Activated T-helper 17 cell treated with anti-CD3 and anti-CD28 coated beads, Interleukin-2, amount 50 U/mL, for 72 hours (primary cell): ENCODE data around the gene KIF1C. TPM values are rescaled to one million over a fixed set of nuclear protein-coding genes. Genes with fewer than 3 reads are reported as not detected.

Source experiments
- ATAC-seq: fragments of 150-1000 bp; cut with Tn5 transposase; replicated peaks from 2 replicates; pipeline ENCODE4 v1.10.0; 2021; ENCODE audit warnings: mild to moderate bottlenecking, moderate library complexity
- H3K27ac Mint-ChIP-seq: one replicate; pipeline ENCODE4 v1.8.0; 2022; ENCODE audit warnings: mixed read lengths
- H3K27me3 Mint-ChIP-seq: one replicate; pipeline ENCODE4 v1.8.0; 2022; ENCODE audit warnings: mixed read lengths
- H3K36me3 Mint-ChIP-seq: one replicate; pipeline ENCODE4 v1.8.0; 2022; ENCODE audit warnings: low read depth, mild to moderate bottlenecking, mixed read lengths
- H3K4me1 Mint-ChIP-seq: one replicate; pipeline ENCODE4 v1.8.0; 2022; ENCODE audit warnings: mixed read lengths
- H3K4me3 Mint-ChIP-seq: one replicate; pipeline ENCODE4 v1.8.0; 2022; ENCODE audit warnings: mild to moderate bottlenecking, mixed read lengths
- H3K9me3 Mint-ChIP-seq: one replicate; pipeline ENCODE4 v1.8.0; 2022; ENCODE audit warnings: mixed read lengths
- total RNA-seq, 2 donors: library from RNA; stranded (reverse); gene quantifications; one replicate each; pipeline ENCODE4 v1.2.3, GENCODE V29; 2022

Gene KIF1C
- total RNA-seq, 2 donors from 2014 or later = 47.4 to 54.4 TPM

DNA sequence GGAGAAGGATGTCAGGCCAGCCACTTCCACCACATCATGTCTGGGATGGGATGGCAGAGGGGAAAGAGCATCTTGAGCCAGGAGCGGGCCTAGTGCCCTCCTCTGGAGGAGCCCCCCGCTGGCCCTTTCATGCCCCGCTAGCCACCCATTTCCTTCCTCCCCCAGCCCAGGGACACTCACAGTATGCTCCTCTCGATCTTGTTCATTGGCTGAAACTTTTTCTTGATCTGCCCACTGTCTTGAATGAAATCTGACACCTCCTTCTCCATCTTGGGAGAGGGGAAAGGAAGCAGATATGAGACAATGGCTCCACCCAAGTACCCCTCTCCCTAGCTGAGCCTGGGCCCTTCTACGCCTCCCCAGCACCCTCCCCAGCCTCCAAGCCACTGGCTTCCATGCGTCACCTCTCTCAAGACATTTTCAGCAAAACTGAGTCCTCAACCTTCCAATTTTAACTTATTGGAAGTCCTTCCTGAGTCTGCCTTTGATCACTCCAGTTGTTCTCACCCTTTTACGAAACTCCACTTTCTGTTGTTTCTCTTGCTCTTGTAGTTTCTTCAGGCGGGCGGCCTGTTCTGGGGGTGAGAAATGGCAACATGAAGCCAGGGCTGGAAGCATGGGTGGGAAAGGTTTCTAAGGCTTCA is 37.3 kb upstream of the KIF1C start:
- H3K4me1 Mint-ChIP-seq = peaks cover 18% of the 10 kb centered on the region
- peaks cover 34% of the 10 kb centered on the region for H3K36me3 Mint-ChIP-seq
- no peaks in the 10 kb centered on the region for H3K9me3 Mint-ChIP-seq
- H3K27ac Mint-ChIP-seq = peak overlapping the region; percentile 25
- no peak for ATAC-seq
- H3K27me3 Mint-ChIP-seq = no peaks in the 10 kb centered on the region
- H3K4me3 Mint-ChIP-seq = no peak overlapping the region

DNA sequence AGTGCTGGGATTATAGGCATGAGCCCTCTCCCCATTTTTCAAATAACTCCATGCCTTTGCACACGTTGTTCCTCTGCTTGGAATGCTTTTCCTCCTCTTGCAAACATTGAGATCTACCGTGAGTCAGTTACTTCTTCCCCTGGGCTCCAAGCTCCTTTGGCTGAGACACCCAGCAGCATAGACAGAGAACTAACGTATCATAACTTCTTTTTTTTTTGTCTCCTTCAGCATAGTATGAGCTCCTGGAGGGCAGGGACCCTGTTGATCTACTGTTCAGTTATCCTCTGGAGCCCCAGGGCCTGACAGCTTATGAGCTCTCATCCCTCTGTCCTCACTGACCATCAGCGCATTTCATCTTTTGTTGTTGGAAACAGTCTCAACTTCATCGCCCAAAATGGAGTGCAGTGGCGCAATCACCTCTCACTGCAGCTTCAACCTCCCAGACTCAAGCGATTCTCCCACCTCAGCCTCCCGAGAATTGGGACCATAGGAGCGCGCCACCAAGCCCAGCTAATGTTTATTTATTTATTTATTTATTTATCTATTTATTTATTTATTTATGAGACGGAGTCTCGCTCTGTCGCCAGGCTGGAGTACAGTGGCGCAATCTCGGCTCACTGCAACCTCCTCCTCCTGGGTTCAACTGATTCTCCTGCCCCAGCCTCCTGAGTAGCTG is 32.3 kb upstream of the KIF1C start:
- peak overlapping the region; percentile 28 for H3K27ac Mint-ChIP-seq
- H3K4me1 Mint-ChIP-seq = peaks cover 29% of the 10 kb centered on the region
- H3K9me3 Mint-ChIP-seq = peaks cover 4% of the 10 kb centered on the region
- H3K27me3 Mint-ChIP-seq = no peaks in the 10 kb centered on the region
- no peak for ATAC-seq
- H3K36me3 Mint-ChIP-seq = peaks cover 13% of the 10 kb centered on the region
- H3K4me3 Mint-ChIP-seq = peak overlapping the region; percentile 18

DNA sequence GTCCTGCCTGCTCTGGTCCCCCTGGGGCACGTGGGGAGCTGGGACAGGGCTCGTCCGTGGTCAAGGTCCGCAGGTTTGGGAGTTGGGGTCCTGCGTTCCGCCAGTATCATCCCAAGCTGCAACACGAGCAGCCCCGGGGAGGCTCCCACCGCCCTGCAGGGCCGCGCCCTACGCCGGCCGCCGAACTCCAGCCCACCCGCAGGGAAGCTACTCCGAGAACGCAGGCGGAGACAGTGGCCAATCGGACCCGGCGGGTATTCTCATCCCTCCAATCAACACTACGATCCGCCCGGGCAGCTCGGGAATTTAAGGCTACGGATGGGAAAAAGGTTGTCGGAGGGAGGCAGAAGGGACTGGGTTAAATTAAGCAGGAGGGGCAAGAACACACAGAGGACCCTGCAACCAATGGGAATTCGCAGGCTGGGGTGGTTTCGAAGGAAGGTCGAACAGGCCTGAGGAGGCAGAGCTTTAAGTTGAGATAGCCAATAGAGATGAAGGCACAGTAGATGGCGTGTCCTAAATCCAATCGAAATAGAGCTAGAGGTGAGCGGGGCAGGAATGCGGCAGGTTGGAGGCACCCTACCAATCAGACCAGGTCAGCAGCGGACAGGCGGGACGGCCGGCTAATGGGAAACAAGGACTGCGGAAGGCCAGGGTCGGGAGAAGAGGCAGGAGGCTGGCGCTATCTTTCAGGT is 30.8 kb upstream of the KIF1C start:
- Mint-ChIP-seq H3K9me3 (peaks cover 4% of the 10 kb centered on the region), H3K27me3 (no peaks in the 10 kb centered on the region), H3K4me1 (peaks cover 33% of the 10 kb centered on the region), H3K4me3 (no peak overlapping the region), H3K36me3 (peaks cover 6% of the 10 kb centered on the region), H3K27ac (no peak overlapping the region)
- ATAC-seq = peak; percentile 80

DNA sequence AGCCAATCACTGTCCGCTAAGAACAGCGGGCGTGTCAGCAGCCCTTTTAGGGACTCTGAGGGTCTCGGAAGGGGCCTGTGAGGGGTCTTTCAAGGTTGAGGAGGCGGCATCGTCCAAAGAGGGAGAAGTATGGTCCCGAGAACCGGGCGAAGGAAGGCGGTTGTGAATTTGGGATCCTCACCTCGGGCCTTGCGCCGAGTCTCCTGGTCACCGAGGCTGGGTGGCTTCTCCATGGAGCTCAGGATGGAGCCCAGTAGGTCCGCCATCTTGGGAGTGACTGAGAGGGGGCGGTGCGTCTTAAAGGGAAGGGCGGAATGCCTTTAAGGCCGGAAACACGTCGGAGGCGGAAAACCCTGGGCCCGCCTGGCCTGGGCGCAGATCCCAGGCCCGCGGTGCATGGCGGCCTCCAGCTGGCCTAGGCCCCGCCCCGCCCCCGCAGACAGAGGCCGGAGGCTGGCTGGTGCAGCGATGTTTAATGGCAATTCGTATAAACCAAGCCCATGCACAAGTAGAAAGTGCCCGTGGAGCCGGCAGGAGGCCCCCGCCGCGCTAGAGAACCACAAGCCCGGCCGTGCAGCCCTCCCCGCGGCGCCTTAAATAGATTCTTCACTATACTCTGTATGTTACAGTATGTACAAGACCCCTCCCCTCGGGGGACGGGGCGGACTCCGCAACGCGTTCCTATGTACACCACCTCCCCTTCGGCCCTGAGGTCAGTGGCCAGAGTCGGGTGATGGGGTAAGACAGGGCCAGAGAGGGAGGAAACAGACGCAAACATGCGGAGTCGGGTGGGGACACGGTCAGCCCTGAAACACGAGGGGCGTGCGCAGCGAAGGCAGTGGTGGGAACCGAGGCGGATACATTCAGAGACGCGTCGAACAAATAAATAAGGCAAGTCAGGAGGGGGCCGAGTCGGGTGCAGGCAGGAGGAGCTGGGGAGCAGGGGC is 29.9 kb upstream of the KIF1C start, which contains the start of gene SPAG7:
Gene SPAG7, minus strand, starts transcription at position 279 of the 947 bp plus-strand sequence. Its CDS starts 13 bp downstream, at position 266.
- Mint-ChIP-seq H3K27ac (no peak within 1 kb of the TSS), H3K36me3 (peaks cover 6% of the 10 kb centered on the region), H3K27me3 (no peaks in the 10 kb centered on the region), H3K9me3 (peaks cover 4% of the 10 kb centered on the region), H3K4me3 (no peak within 1 kb of the TSS), H3K4me1 (peaks cover 33% of the 10 kb centered on the region)
- peak; percentile 52 for ATAC-seq

DNA sequence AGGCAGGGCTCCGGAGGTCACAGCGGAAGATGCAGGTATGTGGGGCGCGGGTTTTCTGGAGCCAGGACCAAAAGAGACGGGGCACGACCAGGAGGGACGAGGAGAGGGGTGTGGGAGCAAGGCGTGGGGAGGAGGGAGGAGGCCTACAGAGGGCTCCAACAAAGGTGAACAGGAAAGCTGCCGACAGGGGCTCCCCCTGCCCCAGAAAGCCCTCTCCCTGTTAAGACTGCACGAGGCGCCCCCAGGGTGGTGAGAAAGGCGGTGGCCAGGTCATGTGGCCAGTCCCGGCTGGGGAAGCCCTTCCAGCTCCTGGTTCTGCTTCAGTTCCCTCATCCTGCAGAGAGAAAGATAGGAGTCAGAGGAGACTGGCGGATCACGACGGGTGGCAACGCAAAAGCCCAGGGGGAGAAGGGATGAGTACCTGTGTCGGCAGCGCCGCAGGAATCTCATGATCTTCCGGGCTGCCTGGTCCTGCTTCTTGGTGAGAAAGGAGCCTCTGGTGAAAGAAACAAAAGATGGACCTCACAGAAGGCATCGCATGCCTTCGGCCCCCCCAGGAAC is 29.2 kb upstream of the KIF1C start:
- Mint-ChIP-seq H3K4me1 (peaks cover 33% of the 10 kb centered on the region), H3K4me3 (no peak overlapping the region), H3K36me3 (peaks cover 6% of the 10 kb centered on the region), H3K9me3 (peaks cover 4% of the 10 kb centered on the region), H3K27me3 (no peaks in the 10 kb centered on the region), H3K27ac (no peak overlapping the region)
- no peak for ATAC-seq

DNA sequence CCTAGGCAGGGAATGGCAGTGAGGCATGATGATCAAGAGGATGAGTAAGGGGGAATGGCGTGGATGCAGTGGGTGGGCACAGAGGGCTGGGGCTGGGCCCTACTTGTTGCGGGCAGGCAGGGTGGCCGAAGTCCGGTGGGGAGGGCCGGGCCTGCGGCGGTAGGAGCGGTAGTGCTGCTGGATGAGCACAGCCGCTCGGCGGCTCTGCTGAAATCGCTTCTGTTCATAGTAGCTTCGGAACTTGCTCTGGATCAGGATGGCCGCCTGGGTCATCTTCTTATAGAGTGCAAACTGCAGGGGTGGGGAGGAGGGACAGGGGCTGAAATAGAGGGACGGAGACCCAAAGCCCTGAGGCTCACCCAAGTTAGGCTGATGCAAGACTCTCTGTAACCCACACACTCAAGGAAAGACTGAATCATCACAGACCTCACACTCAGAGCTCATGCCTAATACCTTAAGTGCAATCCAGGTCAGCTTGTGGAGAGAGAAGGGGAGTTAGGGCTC is 28.7 kb upstream of the KIF1C start:
- H3K27ac Mint-ChIP-seq = no peak overlapping the region
- H3K36me3 Mint-ChIP-seq = peaks cover 2% of the 10 kb centered on the region
- no peaks in the 10 kb centered on the region for H3K27me3 Mint-ChIP-seq
- peak; percentile 56 for ATAC-seq
- H3K4me3 Mint-ChIP-seq = no peak overlapping the region
- H3K9me3 Mint-ChIP-seq = peaks cover 4% of the 10 kb centered on the region
- H3K4me1 Mint-ChIP-seq = peaks cover 33% of the 10 kb centered on the region

DNA sequence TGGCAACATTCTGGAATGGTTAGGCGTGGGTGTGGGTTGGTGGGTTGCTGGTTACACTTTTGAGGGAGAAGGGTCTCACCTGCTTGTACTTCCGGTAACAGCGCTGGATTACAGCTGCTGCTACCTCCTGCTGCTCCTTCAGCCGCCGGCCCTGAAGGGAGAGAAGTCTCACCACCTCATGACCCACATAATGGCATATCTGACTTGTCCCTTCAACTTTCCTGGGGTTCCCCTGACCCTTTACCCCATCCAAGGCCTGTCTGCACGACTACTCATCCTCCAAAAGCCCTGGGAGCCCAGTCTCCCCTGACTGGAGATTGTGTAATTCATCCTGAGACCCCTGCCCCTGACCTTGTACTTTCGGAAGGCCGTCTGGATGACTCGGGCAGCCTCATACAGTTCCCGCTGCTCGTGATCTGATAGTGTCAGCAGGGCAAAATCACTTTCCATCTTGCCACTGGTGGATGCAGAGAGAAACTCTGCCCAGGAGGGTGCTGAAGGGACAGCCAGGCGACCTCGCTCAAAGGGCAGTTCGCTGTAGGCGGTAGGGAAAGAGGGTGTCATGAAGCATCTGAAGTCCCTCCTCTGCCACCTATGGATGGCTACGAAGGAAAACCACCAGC is 28.1 kb upstream of the KIF1C start:
- ATAC-seq = peak; percentile 42
- Mint-ChIP-seq H3K4me1 (peaks cover 33% of the 10 kb centered on the region), H3K27me3 (no peaks in the 10 kb centered on the region), H3K27ac (no peak overlapping the region), H3K4me3 (no peak overlapping the region), H3K9me3 (peaks cover 4% of the 10 kb centered on the region), H3K36me3 (no peaks in the 10 kb centered on the region)

DNA sequence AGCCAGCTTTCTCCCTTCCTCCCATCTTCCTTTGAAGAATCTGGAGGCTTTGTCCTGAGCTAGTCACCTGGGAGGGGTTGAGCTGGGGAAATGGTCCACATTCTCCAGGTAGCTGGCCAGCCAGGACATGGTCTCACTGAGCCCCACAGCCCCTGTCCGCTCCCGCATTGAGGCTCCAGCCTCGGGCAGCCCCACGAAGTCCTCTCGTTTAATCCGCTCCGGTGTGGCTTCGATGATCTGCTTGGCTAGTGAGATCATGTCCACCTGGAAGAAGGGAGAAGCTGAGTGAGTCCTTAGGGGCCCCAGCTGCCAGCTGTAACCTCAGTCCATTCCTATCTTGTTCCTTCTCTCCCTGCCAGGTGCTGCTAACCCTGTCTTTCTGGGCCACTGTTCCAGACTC is 27.5 kb upstream of the KIF1C start:
- no peak overlapping the region for H3K4me3 Mint-ChIP-seq

DNA sequence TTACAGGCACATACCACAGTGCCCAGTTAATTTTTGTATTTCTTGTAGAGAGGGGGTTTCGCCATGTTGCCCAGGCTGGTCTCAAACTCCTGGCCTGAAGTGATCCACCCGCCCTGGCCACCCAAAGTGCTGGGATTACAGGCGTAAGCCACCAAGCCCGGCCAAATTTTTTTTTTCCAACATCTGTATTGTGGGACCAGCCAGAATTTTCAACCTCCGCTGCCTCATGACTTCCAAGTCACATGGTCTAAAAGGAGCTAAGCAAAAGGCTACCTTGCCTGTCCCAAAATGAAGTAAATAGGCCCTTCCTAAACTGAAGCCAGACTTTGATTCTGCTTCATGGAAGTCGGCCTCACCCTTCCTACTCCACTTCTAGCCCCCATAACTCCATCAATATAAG is 25.9 kb upstream of the KIF1C start:
- ATAC-seq = no peak
- Mint-ChIP-seq H3K27me3 (no peaks in the 10 kb centered on the region), H3K4me1 (peaks cover 28% of the 10 kb centered on the region), H3K9me3 (no peaks in the 10 kb centered on the region), H3K27ac (no peak overlapping the region), H3K4me3 (no peak overlapping the region), H3K36me3 (peaks cover 4% of the 10 kb centered on the region)

More for the DNA sequence above, 27.5 kb upstream of the KIF1C start:
- H3K27me3 Mint-ChIP-seq = no peaks in the 10 kb centered on the region
- peaks cover 4% of the 10 kb centered on the region for H3K9me3 Mint-ChIP-seq
- H3K4me1 Mint-ChIP-seq = peaks cover 34% of the 10 kb centered on the region
- H3K36me3 Mint-ChIP-seq = no peaks in the 10 kb centered on the region
- H3K27ac Mint-ChIP-seq = no peak overlapping the region
- no peak for ATAC-seq

DNA sequence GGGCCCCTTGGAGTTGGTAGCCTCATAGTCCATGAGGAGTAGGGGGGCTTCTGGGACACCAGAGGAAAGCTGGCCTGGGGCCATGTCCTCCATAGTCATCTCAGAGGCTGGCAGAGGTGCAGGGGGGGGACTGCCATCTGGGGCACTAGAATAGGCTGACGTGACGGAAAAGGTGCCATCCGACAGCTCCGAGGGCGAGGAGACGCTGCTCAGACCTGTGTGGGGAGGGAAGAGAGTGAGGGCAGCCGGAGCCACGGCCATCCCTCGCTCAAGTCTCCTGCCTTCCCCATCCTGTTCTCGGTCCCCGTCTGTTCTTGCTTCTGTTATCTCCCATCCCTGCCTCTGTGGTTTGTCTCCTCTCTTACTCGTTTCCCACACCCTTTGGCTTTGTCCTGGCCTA is 25.4 kb upstream of the KIF1C start:
- ATAC-seq = no peak
- H3K4me1 Mint-ChIP-seq = peaks cover 28% of the 10 kb centered on the region
- H3K27ac Mint-ChIP-seq = no peak overlapping the region
- no peaks in the 10 kb centered on the region for H3K9me3 Mint-ChIP-seq
- H3K4me3 Mint-ChIP-seq = no peak overlapping the region
- no peaks in the 10 kb centered on the region for H3K27me3 Mint-ChIP-seq
- H3K36me3 Mint-ChIP-seq = peaks cover 9% of the 10 kb centered on the region

DNA sequence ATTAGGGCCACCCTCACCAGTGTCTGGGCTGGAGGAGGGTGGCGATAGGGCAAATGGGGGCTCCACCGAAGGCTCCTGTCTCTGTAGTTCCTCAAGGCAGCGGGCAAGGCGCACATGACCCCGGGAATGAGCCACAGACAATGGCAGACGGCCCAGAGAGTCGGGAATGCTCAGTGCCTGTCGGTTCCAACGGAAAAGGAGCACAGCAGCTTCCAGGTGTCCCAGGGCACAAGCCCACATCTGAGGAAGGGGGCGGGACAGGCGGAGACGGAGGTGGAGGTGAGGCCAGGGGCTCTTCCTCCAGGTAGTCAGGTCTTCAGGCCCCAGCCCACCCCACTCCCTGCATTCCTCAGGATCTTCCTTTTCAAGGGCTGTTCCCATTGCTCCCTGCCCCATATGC is 25.0 kb upstream of the KIF1C start:
- Mint-ChIP-seq H3K9me3 (no peaks in the 10 kb centered on the region), H3K27ac (no peak overlapping the region), H3K27me3 (no peaks in the 10 kb centered on the region), H3K4me3 (no peak overlapping the region), H3K4me1 (peaks cover 28% of the 10 kb centered on the region), H3K36me3 (peaks cover 14% of the 10 kb centered on the region)
- ATAC-seq = no peak

DNA sequence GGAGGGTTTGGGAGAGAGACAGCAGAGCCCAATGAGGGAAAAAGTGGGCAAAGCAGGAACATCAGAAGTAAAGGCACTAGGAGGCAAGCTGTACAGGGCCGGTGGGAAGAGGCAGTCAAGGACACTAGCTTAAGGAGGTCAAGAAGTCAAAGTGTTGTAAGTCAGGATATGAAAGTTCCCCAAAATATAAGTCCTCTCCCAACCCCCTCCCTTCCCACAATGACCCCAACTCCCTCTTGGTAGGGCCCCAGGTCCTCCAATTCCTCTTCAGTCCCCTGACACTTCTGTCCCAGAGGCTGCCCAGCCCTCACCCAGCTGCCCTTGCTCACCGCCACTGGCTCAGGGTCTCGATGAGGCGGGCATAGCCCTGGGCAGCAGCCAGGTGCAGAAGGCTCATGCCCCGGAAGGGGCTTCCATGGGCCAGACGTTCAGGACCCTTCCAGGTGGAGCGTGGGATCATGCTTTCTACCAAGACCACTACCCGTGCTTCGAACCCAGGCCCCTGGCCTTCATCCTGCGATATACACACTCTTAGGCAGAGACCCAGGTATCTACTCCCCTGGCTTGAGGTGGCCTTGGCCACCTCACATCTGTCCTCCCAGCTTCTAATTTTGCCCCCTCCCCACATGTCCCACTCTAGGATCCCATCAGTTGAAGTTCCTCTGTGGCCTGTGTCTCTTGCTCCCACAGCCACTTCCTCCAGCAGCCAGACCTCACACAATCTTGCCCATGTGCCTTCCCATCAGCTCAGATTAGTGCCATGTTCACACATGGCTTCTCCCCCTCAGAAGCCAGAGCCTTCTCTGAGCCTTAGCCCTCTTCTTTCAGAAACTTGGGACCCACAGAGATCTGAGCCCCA is 24.3 kb upstream of the KIF1C start:
- Mint-ChIP-seq H3K4me1 (peaks cover 28% of the 10 kb centered on the region), H3K27ac (peak overlapping the region; percentile 21), H3K36me3 (peaks cover 21% of the 10 kb centered on the region), H3K27me3 (no peaks in the 10 kb centered on the region), H3K4me3 (no peak overlapping the region), H3K9me3 (no peaks in the 10 kb centered on the region)
- ATAC-seq = no peak
